ENCODE results near the gene FRMD4B. TPM values are rescaled to one million over a fixed set of nuclear protein-coding genes. Genes with fewer than 3 reads are reported as not detected.
A peak's percentile ranks its signal among the peaks of the same experiment; 100 is the strongest.

The FRMD4B gene
- total RNA-seq, 1 donor from 2014 or later, result 102 TPM

- H3K9me3 Mint-ChIP-seq (ENCODE audit: unreplicated experiment), result no peaks in the 10 kb centered on the region
- H3K36me3 Mint-ChIP-seq (ENCODE audit: low read depth, unreplicated experiment), result peaks cover 70% of the 10 kb centered on the region
- peak overlapping the region; percentile 53 for H3K4me3 Mint-ChIP-seq (ENCODE audit: unreplicated experiment)
- H3K4me1 Mint-ChIP-seq (ENCODE audit: unreplicated experiment), result peaks cover 34% of the 10 kb centered on the region
- TF ChIP-seq CTCF (IDR thresholded peaks at IDR 0.05; ENCODE audit: unreplicated experiment), result no peak
- peak overlapping the region; percentile 2 for H3K27ac Mint-ChIP-seq (ENCODE audit: unreplicated experiment)
- no peaks in the 10 kb centered on the region for H3K27me3 Mint-ChIP-seq (ENCODE audit: unreplicated experiment)
- no peak for DNase-seq (ENCODE audit: low spot score)
Measured at GRCh38 chr3:69178082-69178481, 207.8 kb downstream of the FRMD4B start.

GRCh38 chr3:69174871-69175737 lies 210.8 kb downstream of the FRMD4B start:
- H3K36me3 Mint-ChIP-seq (ENCODE audit: low read depth, unreplicated experiment), result peaks cover 59% of the 10 kb centered on the region
- no peak for TF ChIP-seq CTCF (IDR thresholded peaks at IDR 0.05; ENCODE audit: unreplicated experiment)
- no peaks in the 10 kb centered on the region for H3K27me3 Mint-ChIP-seq (ENCODE audit: unreplicated experiment)
- peak overlapping the region; percentile 59 for H3K4me3 Mint-ChIP-seq (ENCODE audit: unreplicated experiment)
- DNase-seq (ENCODE audit: low spot score), result no peak
- H3K27ac Mint-ChIP-seq (ENCODE audit: unreplicated experiment), result no peak overlapping the region
- no peaks in the 10 kb centered on the region for H3K9me3 Mint-ChIP-seq (ENCODE audit: unreplicated experiment)
- peaks cover 18% of the 10 kb centered on the region for H3K4me1 Mint-ChIP-seq (ENCODE audit: unreplicated experiment)

GRCh38 chr3:69174445-69174844 lies 211.4 kb downstream of the FRMD4B start:
- TF ChIP-seq CTCF (IDR thresholded peaks at IDR 0.05; ENCODE audit: unreplicated experiment), result no peak
- Mint-ChIP-seq H3K27ac (ENCODE audit: unreplicated experiment) (no peak overlapping the region), H3K4me1 (ENCODE audit: unreplicated experiment) (peaks cover 14% of the 10 kb centered on the region), H3K9me3 (ENCODE audit: unreplicated experiment) (no peaks in the 10 kb centered on the region), H3K4me3 (ENCODE audit: unreplicated experiment) (no peak overlapping the region), H3K36me3 (ENCODE audit: low read depth, unreplicated experiment) (peaks cover 56% of the 10 kb centered on the region), H3K27me3 (ENCODE audit: unreplicated experiment) (no peaks in the 10 kb centered on the region)
- DNase-seq (ENCODE audit: low spot score), result no peak

- H3K27me3 Mint-ChIP-seq (ENCODE audit: unreplicated experiment), result peaks cover 3% of the 10 kb centered on the region
- TF ChIP-seq CTCF (IDR thresholded peaks at IDR 0.05; ENCODE audit: unreplicated experiment), result no peak
- H3K4me1 Mint-ChIP-seq (ENCODE audit: unreplicated experiment), result peaks cover 3% of the 10 kb centered on the region
- H3K36me3 Mint-ChIP-seq (ENCODE audit: low read depth, unreplicated experiment), result peaks cover 37% of the 10 kb centered on the region
- H3K9me3 Mint-ChIP-seq (ENCODE audit: unreplicated experiment), result no peaks in the 10 kb centered on the region
- no peak for DNase-seq (ENCODE audit: low spot score)
- peak overlapping the region; percentile 32 for H3K27ac Mint-ChIP-seq (ENCODE audit: unreplicated experiment)
- no peak overlapping the region for H3K4me3 Mint-ChIP-seq (ENCODE audit: unreplicated experiment)
Measured at GRCh38 chr3:69172058-69172457, 213.8 kb downstream of the FRMD4B start.

GRCh38 chr3:69166446-69166845 lies 219.4 kb downstream of the FRMD4B start:
- no peak for TF ChIP-seq CTCF (IDR thresholded peaks at IDR 0.05; ENCODE audit: unreplicated experiment)
- peaks cover 3% of the 10 kb centered on the region for H3K27me3 Mint-ChIP-seq (ENCODE audit: unreplicated experiment)
- peaks cover 6% of the 10 kb centered on the region for H3K4me1 Mint-ChIP-seq (ENCODE audit: unreplicated experiment)
- H3K36me3 Mint-ChIP-seq (ENCODE audit: low read depth, unreplicated experiment), result peaks cover 12% of the 10 kb centered on the region
- H3K4me3 Mint-ChIP-seq (ENCODE audit: unreplicated experiment), result no peak overlapping the region
- no peaks in the 10 kb centered on the region for H3K9me3 Mint-ChIP-seq (ENCODE audit: unreplicated experiment)
- DNase-seq (ENCODE audit: low spot score), result no peak
- H3K27ac Mint-ChIP-seq (ENCODE audit: unreplicated experiment), result no peak overlapping the region

All from endothelial cell (in vitro differentiated cells).